K562 treated with DMSO at 1 percent for 12 hours (cell line): ENCODE results near the gene CDHR5. TPM values are rescaled to one million over a fixed set of nuclear protein-coding genes. Genes with fewer than 3 reads are reported as not detected.

Source experiments
- total RNA-seq: library from RNA; unstranded; fragments of 300-600 nt; gene quantifications from 2 replicates; pipeline ENCODE4 v1.2.3, GENCODE V29; 2022; ENCODE audit not compliant: insufficient read depth

The CDHR5 gene, protein sequence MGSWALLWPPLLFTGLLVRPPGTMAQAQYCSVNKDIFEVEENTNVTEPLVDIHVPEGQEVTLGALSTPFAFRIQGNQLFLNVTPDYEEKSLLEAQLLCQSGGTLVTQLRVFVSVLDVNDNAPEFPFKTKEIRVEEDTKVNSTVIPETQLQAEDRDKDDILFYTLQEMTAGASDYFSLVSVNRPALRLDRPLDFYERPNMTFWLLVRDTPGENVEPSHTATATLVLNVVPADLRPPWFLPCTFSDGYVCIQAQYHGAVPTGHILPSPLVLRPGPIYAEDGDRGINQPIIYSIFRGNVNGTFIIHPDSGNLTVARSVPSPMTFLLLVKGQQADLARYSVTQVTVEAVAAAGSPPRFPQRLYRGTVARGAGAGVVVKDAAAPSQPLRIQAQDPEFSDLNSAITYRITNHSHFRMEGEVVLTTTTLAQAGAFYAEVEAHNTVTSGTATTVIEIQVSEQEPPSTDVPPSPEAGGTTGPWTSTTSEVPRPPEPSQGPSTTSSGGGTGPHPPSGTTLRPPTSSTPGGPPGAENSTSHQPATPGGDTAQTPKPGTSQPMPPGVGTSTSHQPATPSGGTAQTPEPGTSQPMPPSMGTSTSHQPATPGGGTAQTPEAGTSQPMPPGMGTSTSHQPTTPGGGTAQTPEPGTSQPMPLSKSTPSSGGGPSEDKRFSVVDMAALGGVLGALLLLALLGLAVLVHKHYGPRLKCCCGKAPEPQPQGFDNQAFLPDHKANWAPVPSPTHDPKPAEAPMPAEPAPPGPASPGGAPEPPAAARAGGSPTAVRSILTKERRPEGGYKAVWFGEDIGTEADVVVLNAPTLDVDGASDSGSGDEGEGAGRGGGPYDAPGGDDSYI
- not detected in 2 replicates for total RNA-seq

GRCh38 chr11:624705-625635 is at the start of gene CDHR5:
CDHR5 (minus strand) TSS chr11:624955; CDS start chr11:624902, 53 bp downstream.

GRCh38 chr11:636511-637332 is 12.0 kb upstream of the CDHR5 start, which contains the start of gene DRD4:
DRD4 (plus strand) TSS chr11:637269; CDS start chr11:637305, 36 bp downstream.

GRCh38 chr11:626475-627307 is 1.9 kb upstream of the CDHR5 start, which contains the start of gene SCT:
SCT (minus strand) TSS chr11:627181; CDS start chr11:627143, 38 bp downstream.

DNA sequence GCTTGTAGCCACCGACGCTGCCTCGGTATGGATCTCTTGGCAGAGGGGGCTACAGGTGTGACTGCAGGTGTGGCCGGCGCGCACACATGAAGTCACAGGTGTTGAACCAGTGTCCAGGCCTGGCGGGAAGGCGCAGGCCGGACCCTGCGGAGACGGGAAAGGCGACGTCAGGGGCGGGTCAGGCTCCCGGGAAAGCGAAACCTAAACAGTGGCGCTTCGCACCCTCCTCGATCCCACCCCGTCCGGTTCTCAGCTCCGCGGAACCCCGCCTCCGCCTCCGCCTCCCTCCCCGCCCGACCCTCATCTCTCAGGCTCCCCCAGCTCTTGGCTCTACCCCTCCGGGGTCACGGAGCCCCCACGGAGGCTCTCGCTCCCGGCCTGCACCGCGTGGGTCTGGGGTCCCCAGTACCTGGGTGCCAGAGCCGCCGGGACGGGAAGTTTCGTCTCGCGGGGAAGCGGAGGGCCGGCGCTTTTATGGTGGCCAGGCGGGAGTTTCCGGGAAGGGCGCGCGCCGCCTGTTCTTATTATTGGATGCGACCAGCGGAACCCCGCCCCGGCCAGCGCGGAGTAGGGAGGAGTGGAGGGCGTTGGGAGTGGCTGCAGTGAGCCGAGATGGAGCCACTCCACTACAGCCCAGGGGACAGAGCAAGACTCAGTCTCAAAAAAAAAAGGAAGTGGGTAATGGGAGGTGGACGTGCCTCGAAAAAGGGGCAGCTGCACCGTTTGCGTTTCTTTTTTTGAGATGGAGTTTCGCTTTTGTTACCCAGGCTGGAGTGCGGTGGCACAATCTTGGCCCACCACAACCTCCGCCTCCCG is 9.0 kb downstream of the CDHR5 start, which contains the start of gene IRF7:
IRF7 (minus strand) TSS at position 447 of the 816 bp plus-strand sequence. CDS start 586 bp downstream, outside the sequence.

DNA sequence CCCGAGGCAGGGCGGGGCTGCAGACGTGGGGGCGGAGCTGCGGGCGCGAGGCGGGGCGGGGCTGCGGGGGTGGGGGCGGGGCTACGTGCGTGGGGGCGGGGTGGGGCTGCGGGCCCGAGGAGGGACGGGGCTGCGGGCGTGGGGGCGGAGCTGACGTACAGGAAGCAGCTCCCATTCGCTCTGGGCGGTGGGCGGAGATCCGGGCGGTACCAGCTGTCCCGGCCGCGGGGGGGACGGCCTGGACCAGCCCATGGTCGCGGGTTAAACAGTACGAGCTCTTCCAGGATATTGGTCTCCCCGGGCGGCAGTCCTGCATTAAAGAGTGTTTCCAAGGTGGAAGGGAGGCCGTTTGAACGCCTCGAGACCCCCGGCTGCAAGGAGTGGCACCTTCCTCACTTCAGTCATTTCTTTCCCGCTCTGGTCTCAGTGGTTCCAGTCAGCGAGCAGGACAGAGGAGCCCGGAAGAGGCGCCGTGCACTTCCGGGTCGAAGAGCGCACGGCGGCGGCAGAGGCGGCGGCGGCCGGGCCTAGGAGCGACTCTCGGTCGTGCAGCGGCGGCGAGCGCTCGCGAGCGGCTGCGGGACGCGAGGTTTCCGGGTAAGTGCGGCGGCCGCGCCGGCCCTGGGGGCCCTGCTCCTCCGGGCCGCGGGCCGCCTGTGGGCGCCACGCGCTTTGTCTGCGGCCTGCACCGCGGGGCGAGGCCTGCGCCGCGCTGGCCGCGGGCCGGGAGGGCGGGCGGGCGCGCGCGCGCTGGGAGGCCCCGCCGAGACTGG is 48.6 kb downstream of the CDHR5 start, which contains the start of gene PHRF1:
PHRF1 (plus strand) TSS at position 475 of the 773 bp plus-strand sequence. CDS start 5,043 bp downstream, outside the sequence.

Other genes with a start within 250 kb of the CDHR5 start
- 59.0 and 60.2 TPM in 2 replicates for gene PKP3, start 230.7 kb downstream of the CDHR5 start, total RNA-seq
- 155 and 218 TPM in 2 replicates for gene SIGIRR, start 210.0 kb downstream of the CDHR5 start, total RNA-seq
- gene ANO9, start 182.9 kb downstream of the CDHR5 start, total RNA-seq = 5.6 and 11.0 TPM in 2 replicates
- gene PTDSS2, start 174.7 kb downstream of the CDHR5 start, total RNA-seq = 48.3 and 52.0 TPM in 2 replicates
- gene RNH1, start 117.7 kb downstream of the CDHR5 start, total RNA-seq = 164 and 185 TPM in 2 replicates
- 30.0 and 51.1 TPM in 2 replicates for gene HRAS, start 89.4 kb downstream of the CDHR5 start, total RNA-seq
- gene LRRC56, start 87.4 kb downstream of the CDHR5 start, total RNA-seq = 1.9 and 3.7 TPM in 2 replicates
- 2.0 and 2.8 TPM in 2 replicates for gene LMNTD2, start 64.2 kb downstream of the CDHR5 start, total RNA-seq
- 40.8 and 66.7 TPM in 2 replicates for gene RASSF7, start 64.0 kb downstream of the CDHR5 start, total RNA-seq
- gene PHRF1, start 48.5 kb downstream of the CDHR5 start, total RNA-seq = 9.8 and 21.1 TPM in 2 replicates
- gene IRF7, start 9.0 kb downstream of the CDHR5 start, total RNA-seq = 41.5 and 44.6 TPM in 2 replicates
- gene SCT, start 2.2 kb upstream of the CDHR5 start, total RNA-seq = not detected in 2 replicates
- 0.88 and 1.6 TPM in 2 replicates for gene DRD4, start 12.3 kb upstream of the CDHR5 start, total RNA-seq
- 51.5 and 67.2 TPM in 2 replicates for gene DEAF1, start 70.3 kb upstream of the CDHR5 start, total RNA-seq
- 19.1 and 32.6 TPM in 2 replicates for gene TMEM80, start 70.9 kb upstream of the CDHR5 start, total RNA-seq
- 5.2 and 7.1 TPM in 2 replicates for gene EPS8L2, start 81.3 kb upstream of the CDHR5 start, total RNA-seq
- 543 and 606 TPM in 2 replicates for gene TALDO1, start 122.5 kb upstream of the CDHR5 start, total RNA-seq
- 27.5 and 66.9 TPM in 2 replicates for gene GATD1, start 152.5 kb upstream of the CDHR5 start, total RNA-seq
- 0.69 TPM in 1 of 2 replicates, not detected in the other for gene CEND1, start 165.1 kb upstream of the CDHR5 start, total RNA-seq
- gene SLC25A22, start 173.3 kb upstream of the CDHR5 start, total RNA-seq = 21.6 and 29.4 TPM in 2 replicates
- gene PIDD1, start 180.3 kb upstream of the CDHR5 start, total RNA-seq = 22.8 and 31.5 TPM in 2 replicates
- 1,821 and 2,673 TPM in 2 replicates for gene RPLP2, start 185.0 kb upstream of the CDHR5 start, total RNA-seq
- gene PNPLA2, start 194.0 kb upstream of the CDHR5 start, total RNA-seq = 139 and 145 TPM in 2 replicates
- gene CRACR2B, start 203.0 kb upstream of the CDHR5 start, total RNA-seq = 17.9 and 22.6 TPM in 2 replicates
- 123 and 132 TPM in 2 replicates for gene CD151, start 208.0 kb upstream of the CDHR5 start, total RNA-seq
- 48.6 and 66.2 TPM in 2 replicates for gene POLR2L, start 217.6 kb upstream of the CDHR5 start, total RNA-seq
- gene TSPAN4, start 217.9 kb upstream of the CDHR5 start, total RNA-seq = 12.7 and 17.3 TPM in 2 replicates